Measurements from ENCODE around the gene HS3ST6.

Gene HS3ST6

GRCh38 chr16:1874854-1875253 is 43.4 kb downstream of the HS3ST6 start:
- DNase-seq, result no peak

GRCh38 chr16:1871974-1872635 is 46.1 kb downstream of the HS3ST6 start, which contains the start of gene MEIOB:
TSS of gene MEIOB (minus strand) at chr16:1872164. CDS start at chr16:1868175, 3,989 bp downstream.
- DNase-seq, result no peak

GRCh38 chr16:1870365-1871082 is 47.7 kb downstream of the HS3ST6 start:
- DNase-seq, result no peak

- DNase-seq, result no peak
Measured at GRCh38 chr16:1865902-1866690, 52.1 kb downstream of the HS3ST6 start.

- DNase-seq, result no peak
Measured at GRCh38 chr16:1863681-1864460, 54.3 kb downstream of the HS3ST6 start.

GRCh38 chr16:1862394-1862793 is 55.8 kb downstream of the HS3ST6 start:
- no peak for DNase-seq

GRCh38 chr16:1861730-1862129 is 56.5 kb downstream of the HS3ST6 start:
- no peak for DNase-seq

All from NCI-H2081 treated with DMSO at 0.1 percent for 48 hours (cell line).